HPDE6-E6E7 (cell line): ENCODE data around the gene TRAK2.
"Not testable (repeated sequence)": the region's sequence is repeated elsewhere in the genome, so short reads cannot be mapped to it uniquely, and the experiment has no call there.

Experiments
- DNase-seq: peaks from one replicate; pipeline ENCODE4 v3.0.0; 2011; ENCODE audit warnings: missing footprints; ENCODE audit errors: extremely low spot score

Gene TRAK2

GRCh38 chr2:201414099-201415023 is 36.9 kb downstream of the TRAK2 start:
- DNase-seq, result no peak

- DNase-seq, result no peak
These were observed 37.7 kb downstream of the TRAK2 start for GRCh38 chr2:201413552-201413951.

- DNase-seq, result no peak
These were observed 38.1 kb downstream of the TRAK2 start for GRCh38 chr2:201413143-201413542.

- DNase-seq, result no peak
These were observed 39.8 kb downstream of the TRAK2 start for GRCh38 chr2:201411421-201411820.

- DNase-seq, result no peak
These were observed 42.3 kb downstream of the TRAK2 start for GRCh38 chr2:201408931-201409330.

GRCh38 chr2:201407265-201407664 is 44.0 kb downstream of the TRAK2 start:
- DNase-seq, result no peak

- no peak for DNase-seq
These were observed 45.1 kb downstream of the TRAK2 start for GRCh38 chr2:201406077-201406662.

- no peak for DNase-seq
These were observed 46.5 kb downstream of the TRAK2 start for GRCh38 chr2:201404699-201405280.

- DNase-seq, result no peak
These were observed 47.4 kb downstream of the TRAK2 start for GRCh38 chr2:201403880-201404279.

GRCh38 chr2:201402651-201403562 is 48.4 kb downstream of the TRAK2 start:
- DNase-seq, result no peak

GRCh38 chr2:201401815-201402214 is 49.4 kb downstream of the TRAK2 start:
- no peak for DNase-seq

GRCh38 chr2:201396595-201396994 is 54.7 kb downstream of the TRAK2 start:
- peak; percentile 26 for DNase-seq

GRCh38 chr2:201383136-201383535 is 68.1 kb downstream of the TRAK2 start:
- peak; percentile 23 for DNase-seq

- no peak for DNase-seq
These were observed 72.5 kb downstream of the TRAK2 start for GRCh38 chr2:201378496-201379397.

- DNase-seq, result no peak
These were observed 74.0 kb downstream of the TRAK2 start for GRCh38 chr2:201377218-201377617.

- DNase-seq, result no peak
These were observed 81.5 kb downstream of the TRAK2 start for GRCh38 chr2:201369775-201370174.

- not testable (repeated sequence) for DNase-seq
These were observed 81.9 kb downstream of the TRAK2 start for GRCh38 chr2:201369318-201369717.

GRCh38 chr2:201366146-201366545 is 85.1 kb downstream of the TRAK2 start:
- DNase-seq, result no peak

- no peak for DNase-seq
These were observed 87.2 kb downstream of the TRAK2 start for GRCh38 chr2:201363857-201364560.

- no peak for DNase-seq
These were observed 88.9 kb downstream of the TRAK2 start for GRCh38 chr2:201362396-201362795.
